ENCODE measurements around the gene AMMECR1.

The AMMECR1 gene

DNA sequence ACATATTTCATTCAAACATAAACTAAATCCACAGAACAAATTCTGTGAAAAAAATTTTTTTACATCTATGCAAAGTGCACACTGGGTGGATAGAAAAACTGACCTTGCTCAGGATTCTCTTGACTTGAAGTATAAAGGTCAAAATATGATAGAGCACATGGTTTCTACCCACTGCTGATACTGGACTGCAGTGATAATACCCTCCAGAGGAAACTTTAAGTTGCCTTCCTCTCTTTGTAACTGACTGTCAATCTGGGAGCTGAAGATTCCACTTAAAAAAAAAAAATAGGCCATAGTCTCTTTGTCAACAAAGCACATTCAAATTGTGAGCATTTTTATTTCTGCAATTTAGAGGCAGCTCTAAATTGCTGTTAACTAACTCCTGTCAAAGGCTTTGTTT lies 3.2 kb upstream of the AMMECR1 start:
- no peak overlapping the region for H3K4me3 Mint-ChIP-seq
- H3K27me3 Mint-ChIP-seq (ENCODE audit: low read depth) = peaks cover 12% of the 10 kb centered on the region
- no peak for DNase-seq (ENCODE audit: low spot score)
- H3K27ac Mint-ChIP-seq = no peak overlapping the region
- H3K9me3 Mint-ChIP-seq = peaks cover 5% of the 10 kb centered on the region
- H3K4me1 Mint-ChIP-seq (ENCODE audit: low read depth) = peaks cover 5% of the 10 kb centered on the region
- H3K36me3 Mint-ChIP-seq (ENCODE audit: low read depth) = no peaks in the 10 kb centered on the region

DNA sequence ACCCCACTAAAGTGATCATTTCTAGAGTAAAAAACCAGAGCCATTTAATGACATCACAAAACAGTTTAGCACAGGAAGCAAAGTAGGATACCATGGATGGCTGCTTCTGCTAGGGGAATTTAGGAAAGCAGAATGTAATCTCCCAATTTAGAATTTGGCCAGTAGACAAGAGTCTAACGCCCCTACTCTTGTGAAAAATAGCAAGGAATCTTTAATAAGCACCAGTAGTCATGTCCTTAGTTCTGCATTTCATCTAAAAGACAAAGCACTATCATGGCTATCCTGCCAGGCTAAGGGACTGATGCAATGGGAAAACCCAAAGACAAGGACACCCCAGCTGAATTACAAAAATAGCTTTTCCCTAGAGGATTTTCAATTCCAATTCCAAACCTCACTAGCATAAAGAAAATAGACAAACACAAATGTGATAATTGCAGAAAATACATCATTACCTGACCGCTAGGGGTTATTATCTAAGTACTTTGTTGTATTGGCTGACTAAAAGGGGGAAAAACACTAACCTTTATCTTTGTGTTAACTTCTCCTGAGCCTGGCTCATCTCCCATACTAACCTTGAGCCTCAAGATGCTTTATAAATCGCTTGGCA lies 2.6 kb upstream of the AMMECR1 start:
- Mint-ChIP-seq H3K36me3 (ENCODE audit: low read depth) (no peaks in the 10 kb centered on the region), H3K27ac (no peak overlapping the region)
- no peak for DNase-seq (ENCODE audit: low spot score)

DNA sequence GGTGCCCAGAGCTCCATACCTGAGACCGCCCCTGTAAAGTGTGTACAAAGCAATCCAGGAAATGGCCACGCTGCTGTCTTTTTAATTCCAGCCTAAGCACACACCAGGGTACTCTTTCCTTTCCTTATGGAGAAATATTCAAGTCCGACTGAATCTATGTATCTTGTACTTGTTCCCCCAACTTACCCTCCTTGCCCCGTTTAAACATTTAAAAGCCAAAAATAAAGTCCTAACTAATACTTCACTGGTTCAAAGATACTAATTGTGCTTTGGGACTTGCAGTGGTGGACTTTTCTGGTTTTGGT lies 731 bp upstream of the AMMECR1 start:
- Mint-ChIP-seq H3K27me3 (ENCODE audit: low read depth) (peaks cover 9% of the 10 kb centered on the region), H3K9me3 (no peaks in the 10 kb centered on the region), H3K4me1 (ENCODE audit: low read depth) (peaks cover 9% of the 10 kb centered on the region), H3K27ac (peak overlapping the region; percentile 89), H3K4me3 (peak overlapping the region; percentile 88), H3K36me3 (ENCODE audit: low read depth) (no peaks in the 10 kb centered on the region)
- DNase-seq (ENCODE audit: low spot score) = no peak

More for the DNA sequence above, 2.6 kb upstream of the AMMECR1 start:
- H3K4me1 Mint-ChIP-seq (ENCODE audit: low read depth) = peaks cover 6% of the 10 kb centered on the region
- H3K27me3 Mint-ChIP-seq (ENCODE audit: low read depth) = peaks cover 12% of the 10 kb centered on the region
- H3K4me3 Mint-ChIP-seq = no peak overlapping the region
- peaks cover 3% of the 10 kb centered on the region for H3K9me3 Mint-ChIP-seq

DNA sequence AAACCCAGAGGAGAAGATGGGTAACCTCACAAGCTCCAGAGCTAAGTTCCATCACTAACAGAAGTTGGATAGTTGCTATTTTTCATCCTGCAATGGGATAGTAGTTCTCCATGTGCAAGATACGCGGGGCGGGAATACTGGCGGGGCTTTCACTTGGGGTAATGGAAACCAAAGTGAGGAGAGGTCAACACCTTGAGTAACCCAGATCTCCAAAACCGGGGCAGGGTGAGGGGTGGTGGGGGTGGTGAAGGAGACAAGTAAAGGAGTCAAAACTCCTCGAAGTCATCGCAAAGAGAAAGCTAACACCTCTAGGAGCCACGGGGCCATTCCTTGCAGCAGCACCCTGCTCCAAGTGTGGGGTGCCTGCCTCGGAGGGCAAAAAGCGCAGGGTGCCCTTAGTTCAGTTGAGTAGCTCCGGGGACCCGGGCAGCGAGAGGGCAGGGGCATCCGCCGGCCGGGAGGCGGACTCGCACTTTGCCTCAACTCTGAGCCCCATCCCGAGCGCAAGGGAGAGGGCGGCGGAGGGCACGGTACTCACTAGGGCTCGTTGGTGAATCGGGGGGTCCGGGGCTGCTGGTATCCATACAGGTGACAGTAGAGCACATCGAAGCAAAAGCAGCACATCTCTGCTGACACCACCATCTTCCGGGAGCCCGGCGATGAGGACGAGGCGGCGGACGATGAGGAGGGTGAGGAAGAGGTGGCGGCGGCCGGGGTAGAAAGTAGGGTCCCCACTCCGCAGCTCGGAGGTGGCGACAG lies 645 bp downstream of the AMMECR1 start:
- peak overlapping the region; percentile 88 for H3K4me3 Mint-ChIP-seq
- no peaks in the 10 kb centered on the region for H3K9me3 Mint-ChIP-seq
- peaks cover 11% of the 10 kb centered on the region for H3K4me1 Mint-ChIP-seq (ENCODE audit: low read depth)
- peak overlapping the region; percentile 85 for H3K27ac Mint-ChIP-seq
- H3K36me3 Mint-ChIP-seq (ENCODE audit: low read depth) = no peaks in the 10 kb centered on the region
- DNase-seq (ENCODE audit: low spot score) = peak; percentile 30
- peaks cover 3% of the 10 kb centered on the region for H3K27me3 Mint-ChIP-seq (ENCODE audit: low read depth)

DNA sequence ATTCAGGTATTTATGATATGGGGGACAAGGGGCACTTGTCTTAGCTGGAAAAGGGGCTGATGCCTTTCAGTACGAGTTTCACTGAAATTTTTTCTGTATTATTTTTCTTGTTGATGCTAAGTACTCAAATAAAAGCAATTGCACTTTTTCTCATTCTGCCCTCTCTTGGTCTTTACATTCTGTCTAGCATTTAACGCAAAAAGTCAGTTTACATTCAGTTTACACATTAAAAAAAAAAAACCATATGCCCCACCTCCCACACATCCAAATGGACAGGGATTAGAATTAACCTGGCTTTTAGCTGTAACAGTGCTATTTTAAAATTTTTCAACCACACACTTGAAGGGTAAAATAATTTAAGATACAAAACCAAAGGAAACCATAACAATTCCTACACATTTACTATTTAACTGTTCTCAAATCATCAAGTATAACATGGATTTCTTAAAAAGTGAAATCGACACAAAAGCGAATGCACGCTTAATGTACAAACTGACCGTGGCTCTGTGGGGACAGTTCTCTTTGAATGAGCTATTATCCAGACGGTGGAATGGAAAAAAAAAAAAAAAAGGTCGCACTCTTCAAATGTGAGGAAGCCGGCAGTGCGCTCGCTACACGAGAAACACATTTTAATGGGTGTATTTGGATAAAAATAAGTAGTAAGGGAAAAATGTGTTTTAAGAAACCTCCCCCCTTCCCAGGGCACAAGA lies 1.4 kb downstream of the AMMECR1 start:
- peak overlapping the region; percentile 88 for H3K4me3 Mint-ChIP-seq
- H3K27me3 Mint-ChIP-seq (ENCODE audit: low read depth) = peaks cover 3% of the 10 kb centered on the region
- no peak for DNase-seq (ENCODE audit: low spot score)
- no peaks in the 10 kb centered on the region for H3K9me3 Mint-ChIP-seq
- H3K4me1 Mint-ChIP-seq (ENCODE audit: low read depth) = peaks cover 17% of the 10 kb centered on the region
- H3K36me3 Mint-ChIP-seq (ENCODE audit: low read depth) = no peaks in the 10 kb centered on the region
- H3K27ac Mint-ChIP-seq = peak overlapping the region; percentile 85

DNA sequence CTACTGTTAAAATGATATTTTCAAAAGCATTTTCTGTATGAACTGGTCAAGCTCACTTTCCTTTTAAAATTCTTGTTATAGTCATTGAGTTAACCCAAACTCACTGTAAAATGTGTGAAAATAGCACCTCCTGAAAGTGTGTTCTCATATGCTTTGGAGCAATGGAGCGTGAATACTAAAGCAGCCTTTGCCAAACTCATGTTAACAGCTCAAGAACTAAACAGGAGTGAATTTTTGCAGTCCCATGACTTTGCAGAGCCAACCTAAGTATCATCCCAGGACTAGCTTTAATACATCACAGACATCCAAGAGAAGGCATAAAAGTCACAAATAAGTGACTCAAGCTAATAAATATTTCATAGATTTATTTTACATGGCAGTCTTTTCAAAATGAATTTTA lies 2.3 kb downstream of the AMMECR1 start:
- Mint-ChIP-seq H3K9me3 (no peaks in the 10 kb centered on the region), H3K4me3 (peak overlapping the region; percentile 88), H3K27me3 (ENCODE audit: low read depth) (peaks cover 3% of the 10 kb centered on the region), H3K27ac (no peak overlapping the region), H3K36me3 (ENCODE audit: low read depth) (no peaks in the 10 kb centered on the region), H3K4me1 (ENCODE audit: low read depth) (peaks cover 25% of the 10 kb centered on the region)
- no peak for DNase-seq (ENCODE audit: low spot score)

DNA sequence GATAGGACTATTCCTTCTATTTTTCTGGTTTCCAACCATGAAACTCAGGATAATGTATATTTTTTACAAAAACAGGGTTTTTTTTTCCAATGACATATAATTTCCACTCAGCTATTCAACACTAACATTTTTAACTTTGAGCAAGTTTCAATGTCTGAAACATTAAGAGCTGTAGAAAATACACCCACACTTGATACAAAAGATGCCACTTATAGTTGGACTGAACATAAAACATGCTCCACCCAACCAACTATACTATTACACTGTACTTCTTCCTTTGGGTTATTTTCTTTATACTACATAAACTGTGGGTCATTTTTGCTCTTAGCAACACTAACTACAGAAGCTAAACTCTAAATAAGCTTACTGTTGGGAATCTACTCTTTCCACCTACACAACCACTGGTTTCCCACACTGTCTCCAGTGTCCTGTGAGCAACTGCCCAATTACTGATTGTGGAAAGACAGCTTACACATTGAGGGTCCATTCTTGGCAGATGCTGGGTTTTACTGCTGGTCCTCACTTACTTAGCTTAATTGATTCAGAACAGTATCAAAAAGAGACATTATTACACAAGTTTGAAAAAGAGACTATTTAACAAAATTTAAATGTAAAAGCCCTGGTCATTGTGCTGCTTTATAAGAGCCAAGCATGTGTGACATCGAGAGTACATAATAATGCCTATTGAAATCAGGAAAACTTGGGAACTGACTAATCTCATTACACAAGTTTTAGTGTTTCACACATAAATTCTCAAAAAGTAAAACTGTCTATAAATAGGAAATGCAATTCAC lies 6.3 kb downstream of the AMMECR1 start:
- H3K27ac Mint-ChIP-seq = no peak overlapping the region
- peak overlapping the region; percentile 56 for H3K4me3 Mint-ChIP-seq
- peaks cover 2% of the 10 kb centered on the region for H3K36me3 Mint-ChIP-seq (ENCODE audit: low read depth)
- H3K4me1 Mint-ChIP-seq (ENCODE audit: low read depth) = peaks cover 28% of the 10 kb centered on the region
- no peaks in the 10 kb centered on the region for H3K9me3 Mint-ChIP-seq
- H3K27me3 Mint-ChIP-seq (ENCODE audit: low read depth) = no peaks in the 10 kb centered on the region
- DNase-seq (ENCODE audit: low spot score) = no peak

DNA sequence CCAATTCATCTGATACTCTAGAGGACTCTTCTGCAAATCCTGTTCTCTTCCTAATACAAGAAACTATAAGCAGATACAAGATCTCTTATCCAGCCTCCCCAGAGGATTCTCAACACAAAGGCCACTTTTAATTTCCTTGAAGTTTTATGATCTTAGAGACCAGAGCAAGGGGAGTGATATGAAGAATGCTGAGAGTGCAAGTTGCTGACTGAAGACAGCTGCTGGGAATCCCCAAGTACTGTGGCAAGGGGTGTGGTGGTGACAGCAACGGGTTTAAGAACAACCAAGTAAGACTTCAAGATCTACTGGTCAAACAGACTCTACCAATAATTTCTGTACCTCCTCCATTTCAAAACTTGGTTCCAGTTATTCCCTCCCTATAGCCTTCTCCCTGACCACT lies 7.0 kb downstream of the AMMECR1 start:
- no peak overlapping the region for H3K27ac Mint-ChIP-seq
- H3K9me3 Mint-ChIP-seq = no peaks in the 10 kb centered on the region
- H3K4me1 Mint-ChIP-seq (ENCODE audit: low read depth) = peaks cover 27% of the 10 kb centered on the region
- H3K27me3 Mint-ChIP-seq (ENCODE audit: low read depth) = no peaks in the 10 kb centered on the region
- peaks cover 2% of the 10 kb centered on the region for H3K36me3 Mint-ChIP-seq (ENCODE audit: low read depth)
- H3K4me3 Mint-ChIP-seq = peak overlapping the region; percentile 56
- peak; percentile 37 for DNase-seq (ENCODE audit: low spot score)

DNA sequence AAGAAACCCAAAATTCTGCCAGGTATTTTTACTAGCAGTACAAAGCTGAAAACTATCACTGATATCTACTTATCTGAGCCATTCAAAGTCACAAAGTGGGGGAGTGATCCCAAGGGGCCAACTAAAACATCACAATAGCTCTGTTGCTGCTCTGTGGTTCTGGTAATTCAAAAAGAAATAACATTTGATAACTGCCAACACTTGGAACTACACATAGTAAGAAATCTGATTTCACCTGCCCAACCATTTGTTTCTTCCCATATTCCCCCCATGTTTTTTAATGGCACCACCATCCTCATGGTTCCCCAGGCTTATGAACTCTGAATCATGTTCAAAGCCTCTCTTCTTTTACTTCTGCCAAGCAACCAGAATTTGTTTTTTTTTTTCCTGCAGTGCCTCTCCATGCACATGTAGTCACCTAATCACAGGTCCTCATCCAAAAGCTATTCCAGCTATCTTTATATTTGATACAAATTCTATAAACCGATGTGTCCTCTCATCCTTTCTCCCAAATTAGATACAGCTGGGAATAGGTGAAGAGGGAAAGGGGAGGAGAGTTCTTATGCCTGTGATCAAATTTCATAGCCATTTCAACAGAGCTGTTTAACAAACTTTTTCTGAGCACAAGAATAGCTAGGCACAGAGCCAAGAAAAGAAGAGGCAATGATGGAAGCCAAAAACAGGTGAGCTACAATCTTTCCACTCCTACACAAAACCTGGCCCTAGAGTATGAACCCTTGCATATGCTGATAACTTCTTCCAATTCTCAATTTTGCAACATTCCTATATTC lies 7.7 kb downstream of the AMMECR1 start:
- no peak for DNase-seq (ENCODE audit: low spot score)
- Mint-ChIP-seq H3K9me3 (no peaks in the 10 kb centered on the region), H3K36me3 (ENCODE audit: low read depth) (peaks cover 2% of the 10 kb centered on the region), H3K27ac (no peak overlapping the region), H3K4me3 (no peak overlapping the region), H3K27me3 (ENCODE audit: low read depth) (no peaks in the 10 kb centered on the region), H3K4me1 (ENCODE audit: low read depth) (peaks cover 26% of the 10 kb centered on the region)

DNA sequence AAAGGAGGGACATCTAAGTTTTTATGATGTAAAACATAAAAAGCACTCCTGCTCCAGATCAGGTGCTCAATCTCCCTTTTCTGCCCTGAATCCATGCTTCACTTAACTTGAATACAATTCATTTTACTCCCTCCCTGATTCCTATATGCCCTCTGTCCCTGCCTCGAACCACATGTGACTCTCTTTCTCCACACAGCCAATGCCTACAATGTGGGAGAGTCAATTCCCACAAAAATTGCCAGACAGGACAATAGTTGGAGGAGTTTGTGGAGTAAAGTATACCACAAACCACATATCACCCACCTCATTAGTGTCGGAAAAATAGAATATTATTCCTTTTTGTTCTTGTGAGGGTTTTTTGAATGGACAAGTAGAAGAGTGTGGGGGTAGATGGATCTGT lies 9.7 kb downstream of the AMMECR1 start:
- Mint-ChIP-seq H3K36me3 (ENCODE audit: low read depth) (peaks cover 2% of the 10 kb centered on the region), H3K27ac (no peak overlapping the region), H3K9me3 (no peaks in the 10 kb centered on the region), H3K27me3 (ENCODE audit: low read depth) (no peaks in the 10 kb centered on the region), H3K4me3 (no peak overlapping the region), H3K4me1 (ENCODE audit: low read depth) (peaks cover 27% of the 10 kb centered on the region)
- no peak for DNase-seq (ENCODE audit: low spot score)

DNA sequence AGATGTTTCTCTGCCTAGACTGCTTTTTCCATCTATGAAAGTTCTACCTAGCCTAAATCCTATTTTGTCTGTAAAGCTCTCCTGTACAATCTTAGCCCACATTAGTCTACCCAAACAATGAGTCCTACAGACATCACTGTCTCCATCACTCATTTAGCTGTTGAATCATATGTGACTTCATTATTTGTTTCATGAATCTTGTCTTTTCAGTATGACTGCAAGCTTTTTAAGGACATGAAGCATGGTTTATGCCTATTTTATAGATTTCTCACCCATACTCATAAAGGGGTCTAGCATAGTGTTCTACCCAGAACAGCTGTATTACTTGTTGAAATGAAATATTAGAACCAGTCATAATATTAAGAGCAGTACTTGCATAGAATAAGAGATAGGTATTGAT lies 13.0 kb downstream of the AMMECR1 start:
- DNase-seq (ENCODE audit: low spot score) = no peak
- Mint-ChIP-seq H3K27me3 (ENCODE audit: low read depth) (no peaks in the 10 kb centered on the region), H3K4me1 (ENCODE audit: low read depth) (peaks cover 6% of the 10 kb centered on the region), H3K27ac (no peak overlapping the region), H3K36me3 (ENCODE audit: low read depth) (peaks cover 10% of the 10 kb centered on the region), H3K4me3 (no peak overlapping the region), H3K9me3 (no peaks in the 10 kb centered on the region)

DNA sequence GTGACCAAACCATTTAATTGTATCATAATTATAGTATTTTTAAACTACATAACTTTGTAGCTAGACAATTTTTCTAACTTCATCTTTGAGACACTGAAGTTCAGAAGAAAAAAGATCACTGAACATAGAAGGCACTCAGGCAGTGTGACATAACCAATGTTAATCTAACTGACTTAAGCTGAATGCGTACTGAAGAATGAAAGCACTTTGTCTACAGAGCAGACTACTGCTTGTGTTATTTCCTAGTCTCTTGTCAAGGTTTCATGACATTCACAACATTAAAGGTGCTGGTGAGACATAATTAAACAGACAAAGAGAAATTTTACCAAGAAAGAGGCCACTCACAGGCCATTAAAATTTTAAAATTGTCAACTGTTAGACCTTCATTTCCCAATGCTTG lies 13.5 kb downstream of the AMMECR1 start:
- Mint-ChIP-seq H3K4me3 (no peak overlapping the region), H3K4me1 (ENCODE audit: low read depth) (peaks cover 4% of the 10 kb centered on the region), H3K27me3 (ENCODE audit: low read depth) (no peaks in the 10 kb centered on the region), H3K9me3 (no peaks in the 10 kb centered on the region), H3K36me3 (ENCODE audit: low read depth) (peaks cover 10% of the 10 kb centered on the region), H3K27ac (no peak overlapping the region)
- DNase-seq (ENCODE audit: low spot score) = no peak

DNA sequence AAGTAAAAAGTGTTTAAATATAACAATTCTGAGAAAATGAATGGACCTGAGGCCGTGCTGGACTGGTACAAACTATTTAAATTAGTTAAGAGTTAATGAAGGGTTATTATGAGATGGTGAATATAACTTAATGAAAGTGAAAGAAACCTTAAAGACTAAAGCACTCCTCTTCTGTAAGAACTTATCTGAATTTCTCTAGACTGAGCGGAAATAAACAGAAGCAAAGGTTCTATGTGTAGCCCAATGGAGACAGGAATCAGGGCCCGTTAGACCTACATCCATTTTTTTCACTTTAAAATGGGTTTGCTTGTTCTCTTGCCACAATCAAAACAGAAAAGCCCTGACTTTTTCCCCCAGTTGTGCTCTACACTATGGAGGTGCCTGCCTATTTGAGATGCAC lies 14.9 kb downstream of the AMMECR1 start:
- Mint-ChIP-seq H3K4me1 (ENCODE audit: low read depth) (peaks cover 4% of the 10 kb centered on the region), H3K4me3 (no peak overlapping the region), H3K36me3 (ENCODE audit: low read depth) (peaks cover 8% of the 10 kb centered on the region), H3K9me3 (no peaks in the 10 kb centered on the region), H3K27ac (no peak overlapping the region), H3K27me3 (ENCODE audit: low read depth) (no peaks in the 10 kb centered on the region)
- DNase-seq (ENCODE audit: low spot score) = no peak

All from T-helper 2 cell treated with Interferon-gamma antibody and Interleukin-4, amounts not matched to agents 5 μg/mL and 100 μg/mL, for 36 hours (primary cell).